ENCODE data around the gene STRIT1. TPM values are rescaled to one million over a fixed set of nuclear protein-coding genes. Genes with fewer than 3 reads are reported as not detected.

STRIT1 gene
- total RNA-seq, 1 donor from 2014 or later: not detected

GRCh38 chr3:155316426-155316825, 22.9 kb upstream of the STRIT1 start:
- no peak for DNase-seq
- H3K27me3 Mint-ChIP-seq (ENCODE audit: unreplicated experiment): no peaks in the 10 kb centered on the region
- H3K4me1 Mint-ChIP-seq (ENCODE audit: low read depth, unreplicated experiment): peaks cover 3% of the 10 kb centered on the region
- no peaks in the 10 kb centered on the region for H3K36me3 Mint-ChIP-seq (ENCODE audit: unreplicated experiment)
- H3K9me3 Mint-ChIP-seq (ENCODE audit: unreplicated experiment): no peaks in the 10 kb centered on the region
- TF ChIP-seq CTCF (IDR thresholded peaks at IDR 0.05; ENCODE audit: partially characterized antibody, unreplicated experiment): no peak
- no peak overlapping the region for H3K4me3 Mint-ChIP-seq (ENCODE audit: unreplicated experiment)
- H3K27ac Mint-ChIP-seq (ENCODE audit: unreplicated experiment): no peak overlapping the region

DNA sequence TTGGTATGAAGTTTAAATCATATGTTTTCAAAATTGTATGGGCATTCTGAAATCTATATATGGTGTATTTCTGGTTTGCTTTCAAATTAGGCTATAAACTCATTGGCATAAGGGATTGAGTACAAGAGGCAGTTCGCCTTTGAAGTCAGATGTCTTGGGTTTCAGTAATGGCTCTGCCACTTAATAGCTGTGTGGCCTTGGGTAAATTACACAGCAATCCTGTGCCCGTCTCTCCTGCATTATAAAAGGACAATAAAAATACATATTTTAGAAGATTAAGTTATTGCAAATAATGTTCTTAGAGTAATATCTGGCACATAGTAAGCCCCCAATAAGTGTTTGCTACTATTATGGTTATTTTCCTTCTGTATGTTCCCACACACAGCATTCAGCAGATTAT, 20.4 kb upstream of the STRIT1 start:
- H3K4me3 Mint-ChIP-seq (ENCODE audit: unreplicated experiment): no peak overlapping the region
- TF ChIP-seq CTCF (IDR thresholded peaks at IDR 0.05; ENCODE audit: partially characterized antibody, unreplicated experiment): no peak
- no peaks in the 10 kb centered on the region for H3K9me3 Mint-ChIP-seq (ENCODE audit: unreplicated experiment)
- no peaks in the 10 kb centered on the region for H3K4me1 Mint-ChIP-seq (ENCODE audit: low read depth, unreplicated experiment)
- no peaks in the 10 kb centered on the region for H3K27me3 Mint-ChIP-seq (ENCODE audit: unreplicated experiment)
- no peak overlapping the region for H3K27ac Mint-ChIP-seq (ENCODE audit: unreplicated experiment)
- no peak for DNase-seq
- H3K36me3 Mint-ChIP-seq (ENCODE audit: unreplicated experiment): no peaks in the 10 kb centered on the region

GRCh38 chr3:155313300-155313699, 19.8 kb upstream of the STRIT1 start:
- Mint-ChIP-seq H3K4me3 (ENCODE audit: unreplicated experiment) (no peak overlapping the region), H3K27me3 (ENCODE audit: unreplicated experiment) (no peaks in the 10 kb centered on the region), H3K36me3 (ENCODE audit: unreplicated experiment) (no peaks in the 10 kb centered on the region), H3K9me3 (ENCODE audit: unreplicated experiment) (no peaks in the 10 kb centered on the region), H3K27ac (ENCODE audit: unreplicated experiment) (no peak overlapping the region), H3K4me1 (ENCODE audit: low read depth, unreplicated experiment) (no peaks in the 10 kb centered on the region)
- DNase-seq: no peak
- no peak for TF ChIP-seq CTCF (IDR thresholded peaks at IDR 0.05; ENCODE audit: partially characterized antibody, unreplicated experiment)

- Mint-ChIP-seq H3K27me3 (ENCODE audit: unreplicated experiment) (no peaks in the 10 kb centered on the region), H3K27ac (ENCODE audit: unreplicated experiment) (no peak overlapping the region), H3K4me1 (ENCODE audit: low read depth, unreplicated experiment) (no peaks in the 10 kb centered on the region), H3K4me3 (ENCODE audit: unreplicated experiment) (no peak overlapping the region), H3K36me3 (ENCODE audit: unreplicated experiment) (no peaks in the 10 kb centered on the region), H3K9me3 (ENCODE audit: unreplicated experiment) (no peaks in the 10 kb centered on the region)
- DNase-seq: no peak
- TF ChIP-seq CTCF (IDR thresholded peaks at IDR 0.05; ENCODE audit: partially characterized antibody, unreplicated experiment): no peak
Measured at GRCh38 chr3:155312781-155313180, 19.3 kb upstream of the STRIT1 start.

GRCh38 chr3:155309581-155309980, 16.1 kb upstream of the STRIT1 start:
- Mint-ChIP-seq H3K36me3 (ENCODE audit: unreplicated experiment) (no peaks in the 10 kb centered on the region), H3K4me1 (ENCODE audit: low read depth, unreplicated experiment) (no peaks in the 10 kb centered on the region), H3K4me3 (ENCODE audit: unreplicated experiment) (no peak overlapping the region), H3K27ac (ENCODE audit: unreplicated experiment) (no peak overlapping the region), H3K9me3 (ENCODE audit: unreplicated experiment) (no peaks in the 10 kb centered on the region), H3K27me3 (ENCODE audit: unreplicated experiment) (no peaks in the 10 kb centered on the region)
- TF ChIP-seq CTCF (IDR thresholded peaks at IDR 0.05; ENCODE audit: partially characterized antibody, unreplicated experiment): no peak
- no peak for DNase-seq
